NCI-H128 (cell line): ENCODE results near the gene CYP4V2.

Experiments used
- DNase-seq: peaks from one replicate; lab custom pipeline; 2025; ENCODE audit not compliant: unreplicated experiment; lab: John Stamatoyannopoulos, UW

Gene CYP4V2

GRCh38 chr4:186188107-186188506, 3.3 kb upstream of the CYP4V2 start:
- DNase-seq = no peak

- DNase-seq = no peak
These were observed 1.7 kb upstream of the CYP4V2 start for GRCh38 chr4:186189656-186190055.

- DNase-seq = peak; percentile 24
These were observed 677 bp upstream of the CYP4V2 start for GRCh38 chr4:186190581-186191199.

GRCh38 chr4:186192066-186192612, 772 bp downstream of the CYP4V2 start:
- no peak for DNase-seq

- DNase-seq = no peak
These were observed 2.5 kb downstream of the CYP4V2 start for GRCh38 chr4:186193851-186194250.

GRCh38 chr4:186196063-186196462, 4.7 kb downstream of the CYP4V2 start:
- no peak for DNase-seq

GRCh38 chr4:186200516-186200915, 9.1 kb downstream of the CYP4V2 start:
- DNase-seq = no peak

- no peak for DNase-seq
These were observed 9.6 kb downstream of the CYP4V2 start for GRCh38 chr4:186201010-186201409.

GRCh38 chr4:186201535-186202230, 10.3 kb downstream of the CYP4V2 start:
- DNase-seq = no peak

- no peak for DNase-seq
These were observed 11.2 kb downstream of the CYP4V2 start for GRCh38 chr4:186202490-186203140.

- no peak for DNase-seq
These were observed 12.0 kb downstream of the CYP4V2 start for GRCh38 chr4:186203406-186203805.

- no peak for DNase-seq
These were observed 12.8 kb downstream of the CYP4V2 start for GRCh38 chr4:186204103-186204559.

GRCh38 chr4:186204686-186205085, 13.3 kb downstream of the CYP4V2 start:
- no peak for DNase-seq

GRCh38 chr4:186205156-186205555, 13.8 kb downstream of the CYP4V2 start:
- DNase-seq = no peak

GRCh38 chr4:186216465-186217024, 25.2 kb downstream of the CYP4V2 start:
- peak; percentile 31 for DNase-seq

GRCh38 chr4:186217733-186218293, 26.4 kb downstream of the CYP4V2 start:
- no peak for DNase-seq

GRCh38 chr4:186221624-186222023, 30.3 kb downstream of the CYP4V2 start:
- no peak for DNase-seq

- no peak for DNase-seq
These were observed 34.5 kb downstream of the CYP4V2 start for GRCh38 chr4:186225848-186226247.

- no peak for DNase-seq
These were observed 35.3 kb downstream of the CYP4V2 start for GRCh38 chr4:186226521-186227189.

- DNase-seq = no peak
These were observed 35.9 kb downstream of the CYP4V2 start, which contains the start of gene KLKB1 for GRCh38 chr4:186227221-186227620. TSS of gene KLKB1 (plus strand) at chr4:186227507. CDS start at chr4:186228196, 689 bp downstream.
